ENCODE data around the gene COLGALT1.
"Not testable (repeated sequence)": the region's sequence is repeated elsewhere in the genome, so short reads cannot be mapped to it uniquely, and the experiment has no call there.

COLGALT1 gene

DNA sequence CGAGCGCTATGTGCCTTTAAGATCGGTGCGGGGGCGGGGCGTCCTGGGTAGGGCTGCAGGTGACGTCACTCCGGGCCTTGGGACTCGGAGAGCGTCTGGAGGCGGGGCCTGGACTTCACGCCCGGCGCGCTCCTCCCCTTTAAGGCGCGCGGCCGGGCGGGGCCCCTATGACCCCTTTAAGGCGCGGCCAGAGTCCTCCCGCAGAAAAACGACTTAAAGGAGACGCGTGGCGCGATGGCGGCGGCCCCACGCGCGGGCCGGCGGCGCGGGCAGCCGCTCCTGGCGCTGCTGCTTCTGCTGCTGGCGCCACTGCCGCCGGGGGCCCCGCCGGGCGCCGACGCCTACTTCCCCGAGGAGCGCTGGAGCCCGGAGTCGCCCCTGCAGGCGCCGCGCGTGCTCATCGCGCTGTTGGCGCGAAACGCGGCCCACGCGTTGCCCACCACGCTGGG lies at the start of gene COLGALT1:
Gene COLGALT1 (plus strand): TSS at position 170 of the 449 bp plus-strand sequence. CDS start 65 bp downstream, at position 235.
- DNase-seq (ENCODE audit: low spot score) = peak; percentile 98

- no peak for DNase-seq (ENCODE audit: low spot score)
Measured at GRCh38 chr19:17506745-17507144, 48.7 kb upstream of the COLGALT1 start.

- DNase-seq (ENCODE audit: low spot score) = not testable (repeated sequence)
Measured at GRCh38 chr19:17508558-17508933, 46.9 kb upstream of the COLGALT1 start.

- no peak for DNase-seq (ENCODE audit: low spot score)
Measured at GRCh38 chr19:17510220-17510993, 45.0 kb upstream of the COLGALT1 start.

DNA sequence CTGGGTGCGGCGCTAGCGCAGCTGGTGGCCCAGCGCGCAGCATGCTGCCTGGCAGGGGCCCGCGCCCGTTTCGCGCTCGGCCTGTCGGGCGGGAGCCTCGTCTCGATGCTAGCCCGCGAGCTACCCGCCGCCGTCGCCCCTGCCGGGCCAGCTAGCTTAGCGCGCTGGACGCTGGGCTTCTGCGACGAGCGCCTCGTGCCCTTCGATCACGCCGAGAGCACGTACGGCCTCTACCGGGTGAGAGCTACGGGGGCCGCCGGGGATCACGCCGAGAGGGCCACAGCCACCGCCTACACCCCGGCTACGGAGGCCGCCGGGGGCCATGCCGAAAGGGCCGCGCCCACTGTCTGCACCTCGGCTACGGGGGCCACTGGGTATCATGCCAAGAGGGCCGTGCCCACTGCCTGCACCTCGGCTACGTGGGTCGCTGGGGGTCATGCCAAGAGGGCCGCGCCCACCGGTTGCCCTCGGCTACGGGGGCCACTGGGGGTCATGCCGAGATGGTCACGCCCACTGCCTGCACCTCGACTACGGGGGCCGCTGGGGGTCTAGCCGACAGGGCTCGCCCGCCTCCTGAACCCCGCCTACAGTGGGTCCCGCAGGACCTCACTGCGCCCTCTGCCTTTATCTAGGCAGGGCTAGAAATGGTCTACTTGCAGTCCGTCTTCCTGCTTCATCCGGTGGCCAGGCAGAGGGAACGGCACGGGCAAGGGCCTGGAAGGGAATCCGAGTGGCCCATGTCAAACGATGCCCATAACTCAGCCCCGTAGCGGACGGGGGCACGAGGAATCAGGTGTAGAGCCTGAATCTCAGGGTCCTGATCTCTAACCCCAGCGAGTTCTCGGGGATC lies 43.5 kb upstream of the COLGALT1 start:
- DNase-seq (ENCODE audit: low spot score) = peak; percentile 69

DNA sequence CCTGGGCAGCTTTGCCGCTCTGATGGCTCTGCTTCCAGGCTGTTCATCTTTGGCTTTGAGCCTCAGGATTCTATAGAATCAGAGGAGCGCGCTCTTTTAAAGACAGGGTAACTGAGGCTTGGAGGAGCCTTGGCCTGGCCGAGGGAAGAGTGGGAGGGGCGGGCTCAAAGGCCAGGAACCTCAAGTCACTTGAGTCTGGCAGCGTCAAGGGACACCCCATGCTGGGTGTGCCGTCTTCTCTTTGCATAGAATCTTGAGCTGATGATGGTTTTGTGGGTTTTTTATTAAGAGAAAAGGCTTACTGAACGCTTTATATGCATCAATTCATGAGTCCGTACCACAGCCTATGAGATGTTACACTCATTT lies 42.9 kb upstream of the COLGALT1 start:
- no peak for DNase-seq (ENCODE audit: low spot score)

- no peak for DNase-seq (ENCODE audit: low spot score)
Measured at GRCh38 chr19:17515408-17516149, 39.9 kb upstream of the COLGALT1 start.

DNA sequence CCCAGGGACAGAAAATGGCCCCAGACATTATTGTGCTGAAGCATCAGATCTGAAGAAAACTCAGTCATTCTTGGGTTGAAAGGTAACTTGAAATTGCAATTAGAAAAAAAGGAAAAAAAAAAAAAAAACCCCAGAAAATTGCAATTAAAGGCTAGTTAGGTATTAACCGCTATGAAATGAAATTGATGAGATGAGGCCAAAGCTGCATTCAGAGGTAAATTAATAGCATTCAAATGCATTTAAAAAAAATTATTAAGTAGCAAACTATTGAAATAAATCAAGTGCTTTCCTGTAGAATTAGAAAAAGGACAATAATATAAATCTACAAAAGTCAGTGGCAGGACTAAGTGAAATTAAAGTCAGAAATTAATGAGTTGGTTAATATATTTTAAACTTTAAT lies 37.6 kb upstream of the COLGALT1 start:
- DNase-seq (ENCODE audit: low spot score) = no peak

DNA sequence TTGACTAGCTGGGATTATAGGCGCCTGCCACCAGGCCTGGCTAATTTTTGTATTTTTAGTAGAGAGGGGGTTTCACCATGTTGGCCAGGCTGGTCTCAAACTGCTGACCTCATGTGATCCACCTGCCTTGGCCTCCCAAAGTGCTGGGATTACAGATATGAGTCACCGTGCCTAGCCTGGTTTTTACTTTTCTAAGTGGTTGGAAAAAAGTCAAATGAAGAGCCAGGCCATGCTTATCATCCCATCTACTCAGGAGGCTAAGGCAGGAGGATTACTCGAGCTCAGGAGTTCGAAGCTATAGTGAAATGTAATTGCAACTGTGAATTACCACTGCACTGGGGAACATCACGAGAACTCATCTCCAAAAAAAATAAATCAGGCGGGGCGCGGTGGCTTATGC lies 36.8 kb upstream of the COLGALT1 start:
- not testable (repeated sequence) for DNase-seq (ENCODE audit: low spot score)

- DNase-seq (ENCODE audit: low spot score) = no peak
Measured at GRCh38 chr19:17519967-17520366, 35.5 kb upstream of the COLGALT1 start.

GRCh38 chr19:17520865-17521264 lies 34.6 kb upstream of the COLGALT1 start:
- DNase-seq (ENCODE audit: low spot score) = no peak

DNA sequence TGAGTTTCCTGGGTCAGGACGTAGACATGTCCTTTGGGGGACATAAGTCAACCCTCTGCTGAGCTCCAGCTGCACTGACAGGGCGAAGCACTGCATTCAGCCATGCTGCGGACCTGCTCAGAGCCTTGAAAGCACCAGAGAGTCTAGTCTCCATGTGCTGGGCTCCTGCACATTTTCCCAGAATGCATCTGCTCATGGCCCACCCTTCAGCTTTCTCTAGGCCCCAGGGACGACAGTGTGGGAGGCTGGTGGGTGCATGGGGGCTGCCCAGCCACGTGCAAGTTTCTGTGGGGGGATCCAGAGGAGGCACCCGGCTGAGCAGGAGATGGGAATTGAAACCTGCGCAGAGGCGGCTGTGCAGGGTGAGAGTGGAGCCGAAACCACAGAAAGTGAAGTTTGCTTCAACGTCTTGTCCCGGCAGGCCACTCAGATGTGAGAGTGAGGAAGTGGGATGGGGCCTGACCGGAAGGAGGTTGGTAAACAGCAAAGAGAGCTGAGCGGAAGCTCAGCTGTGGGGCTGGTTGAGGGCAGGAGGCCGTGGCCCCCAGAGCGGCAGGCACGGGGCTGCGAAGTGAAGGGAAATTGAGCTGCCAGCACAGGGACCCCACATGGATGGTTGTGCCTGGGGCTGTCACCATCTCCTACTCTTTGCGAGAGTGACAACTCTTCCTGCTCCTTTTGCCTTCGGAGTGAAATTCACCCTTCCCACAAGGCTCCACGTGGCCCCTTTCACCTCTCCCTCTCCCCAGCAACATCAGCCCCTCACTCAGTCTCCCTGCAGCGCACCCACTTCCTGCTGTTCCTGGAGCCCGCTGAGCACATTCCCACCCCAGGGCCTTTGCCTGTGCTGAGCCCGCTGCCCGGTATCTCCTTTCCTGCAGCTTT lies 32.2 kb upstream of the COLGALT1 start:
- no peak for DNase-seq (ENCODE audit: low spot score)

- no peak for DNase-seq (ENCODE audit: low spot score)
Measured at GRCh38 chr19:17524651-17525050, 30.8 kb upstream of the COLGALT1 start.

DNA sequence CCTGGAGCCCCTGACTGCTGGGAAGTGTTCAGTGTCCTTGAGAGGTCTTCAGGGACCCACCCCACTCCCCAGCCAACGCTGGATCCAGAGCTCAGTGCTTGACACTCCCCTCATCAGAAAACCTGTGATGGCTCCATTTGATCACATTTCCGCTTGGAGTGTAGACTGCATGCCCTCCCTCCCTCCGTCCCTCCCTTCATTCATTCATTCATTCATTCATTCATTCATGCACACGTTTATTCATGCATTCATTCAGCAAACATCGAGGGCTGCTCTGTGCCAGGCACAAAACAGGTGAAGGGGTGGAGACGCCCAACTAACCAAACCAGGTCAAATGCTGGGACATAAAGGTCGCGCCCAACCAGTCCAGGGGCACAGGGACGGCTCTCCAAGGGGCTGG lies 30.3 kb upstream of the COLGALT1 start:
- DNase-seq (ENCODE audit: low spot score) = no peak

- DNase-seq (ENCODE audit: low spot score) = no peak
Measured at GRCh38 chr19:17526922-17527321, 28.5 kb upstream of the COLGALT1 start.

GRCh38 chr19:17527326-17527725 lies 28.1 kb upstream of the COLGALT1 start:
- no peak for DNase-seq (ENCODE audit: low spot score)

- DNase-seq (ENCODE audit: low spot score) = no peak
Measured at GRCh38 chr19:17528610-17529009, 26.8 kb upstream of the COLGALT1 start.

- DNase-seq (ENCODE audit: low spot score) = no peak
Measured at GRCh38 chr19:17529239-17530158, 25.9 kb upstream of the COLGALT1 start.

DNA sequence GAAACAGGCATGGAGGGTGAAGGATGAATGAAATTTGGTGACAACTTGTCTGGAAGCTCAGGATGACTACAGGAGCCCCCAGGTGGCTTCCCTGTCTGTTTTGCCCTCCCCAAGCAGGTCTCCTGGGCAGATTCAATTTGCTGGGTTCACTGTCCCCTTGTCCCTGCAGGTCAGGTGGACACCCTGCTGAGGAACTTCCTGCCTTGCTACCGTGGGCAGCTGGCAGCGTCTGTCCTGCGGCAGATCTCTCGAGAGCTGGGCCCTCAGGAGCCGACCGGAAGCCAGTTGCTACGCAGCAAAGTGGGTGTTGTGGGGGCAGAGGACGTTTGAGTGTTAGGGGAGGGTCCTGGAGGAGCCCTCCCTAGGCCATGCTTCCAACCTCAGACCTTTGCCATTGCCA lies 24.9 kb upstream of the COLGALT1 start:
- no peak for DNase-seq (ENCODE audit: low spot score)

DNA sequence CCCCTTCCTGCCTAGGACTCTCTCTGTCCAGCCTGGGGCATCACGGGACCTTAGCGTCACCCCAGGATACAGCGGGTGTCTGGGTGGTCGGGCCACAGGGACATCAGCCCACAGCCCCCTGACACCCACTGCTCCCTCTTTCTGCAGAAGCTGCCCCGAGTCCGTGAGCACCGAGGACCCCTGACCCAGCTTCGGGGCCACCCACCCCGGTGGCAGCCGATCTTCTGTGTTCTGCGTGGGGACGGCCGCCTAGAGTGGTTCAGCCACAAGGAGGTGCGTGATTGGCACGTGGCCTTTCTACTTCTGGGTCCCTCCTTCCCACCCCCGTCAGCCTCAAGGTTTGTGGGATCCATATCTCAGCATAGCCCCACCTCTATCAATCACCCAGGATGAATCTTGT lies 23.3 kb upstream of the COLGALT1 start:
- no peak for DNase-seq (ENCODE audit: low spot score)

Measured in AG08395 (cell line).